ENCODE results near the gene SORCS2.

DNA sequence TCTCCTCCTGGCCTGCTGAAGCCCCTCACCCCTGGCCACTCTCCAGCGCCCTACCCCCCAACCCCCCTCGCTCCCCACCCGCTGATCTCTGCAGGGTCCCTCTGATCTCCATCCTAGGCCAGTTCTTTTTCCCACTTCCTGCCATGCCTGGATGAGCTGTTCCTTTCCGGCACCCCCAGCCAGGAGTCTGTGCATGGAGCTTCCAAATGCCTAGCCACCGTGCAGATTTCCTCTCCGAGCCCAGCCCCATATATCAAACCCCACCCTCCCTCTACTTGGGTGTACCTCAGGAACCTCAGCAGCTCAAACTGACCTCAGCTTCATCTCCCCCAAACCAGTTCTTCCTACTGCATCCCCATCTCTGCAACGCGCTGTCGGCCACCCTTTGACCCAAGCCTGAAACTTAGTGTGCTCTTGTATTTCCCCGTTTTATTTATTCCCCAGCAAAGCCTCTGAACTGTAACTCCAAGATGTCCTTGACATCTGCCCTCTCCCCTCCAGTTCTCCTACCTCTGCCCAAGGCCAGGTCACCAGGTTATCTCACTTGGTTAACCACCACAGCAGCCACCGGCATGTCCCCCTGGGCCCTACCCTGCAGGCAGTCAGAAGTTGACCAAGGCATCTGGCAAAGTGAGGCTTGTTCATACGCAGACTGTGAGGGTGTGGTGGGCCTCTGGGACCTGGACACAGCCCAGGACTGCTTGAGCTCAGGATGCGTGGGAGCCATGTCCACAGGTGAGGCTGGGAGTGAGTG lies 437.3 kb downstream of the SORCS2 start:
- TF ChIP-seq POLR2A (IDR thresholded peaks at IDR 0.05; ENCODE audit: extremely low read depth, insufficient read length): no peak
- TF ChIP-seq, protein P1, sequence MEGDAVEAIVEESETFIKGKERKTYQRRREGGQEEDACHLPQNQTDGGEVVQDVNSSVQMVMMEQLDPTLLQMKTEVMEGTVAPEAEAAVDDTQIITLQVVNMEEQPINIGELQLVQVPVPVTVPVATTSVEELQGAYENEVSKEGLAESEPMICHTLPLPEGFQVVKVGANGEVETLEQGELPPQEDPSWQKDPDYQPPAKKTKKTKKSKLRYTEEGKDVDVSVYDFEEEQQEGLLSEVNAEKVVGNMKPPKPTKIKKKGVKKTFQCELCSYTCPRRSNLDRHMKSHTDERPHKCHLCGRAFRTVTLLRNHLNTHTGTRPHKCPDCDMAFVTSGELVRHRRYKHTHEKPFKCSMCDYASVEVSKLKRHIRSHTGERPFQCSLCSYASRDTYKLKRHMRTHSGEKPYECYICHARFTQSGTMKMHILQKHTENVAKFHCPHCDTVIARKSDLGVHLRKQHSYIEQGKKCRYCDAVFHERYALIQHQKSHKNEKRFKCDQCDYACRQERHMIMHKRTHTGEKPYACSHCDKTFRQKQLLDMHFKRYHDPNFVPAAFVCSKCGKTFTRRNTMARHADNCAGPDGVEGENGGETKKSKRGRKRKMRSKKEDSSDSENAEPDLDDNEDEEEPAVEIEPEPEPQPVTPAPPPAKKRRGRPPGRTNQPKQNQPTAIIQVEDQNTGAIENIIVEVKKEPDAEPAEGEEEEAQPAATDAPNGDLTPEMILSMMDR (IDR thresholded peaks at IDR 0.05; ENCODE audit: low read depth, low read length): no peak
- TF ChIP-seq MYC (IDR thresholded peaks at IDR 0.05; ENCODE audit: low read depth, low read length): no peak
